ENCODE measurements around the gene NHSL2. TPM values are rescaled to one million over a fixed set of nuclear protein-coding genes. Genes with fewer than 3 reads are reported as not detected.
"Not testable (repeated sequence)": the region's sequence is repeated elsewhere in the genome, so short reads cannot be mapped to it uniquely, and the experiment has no call there.

NHSL2 gene
- total RNA-seq, 1 experiment from 2014 or later: not detected

DNA sequence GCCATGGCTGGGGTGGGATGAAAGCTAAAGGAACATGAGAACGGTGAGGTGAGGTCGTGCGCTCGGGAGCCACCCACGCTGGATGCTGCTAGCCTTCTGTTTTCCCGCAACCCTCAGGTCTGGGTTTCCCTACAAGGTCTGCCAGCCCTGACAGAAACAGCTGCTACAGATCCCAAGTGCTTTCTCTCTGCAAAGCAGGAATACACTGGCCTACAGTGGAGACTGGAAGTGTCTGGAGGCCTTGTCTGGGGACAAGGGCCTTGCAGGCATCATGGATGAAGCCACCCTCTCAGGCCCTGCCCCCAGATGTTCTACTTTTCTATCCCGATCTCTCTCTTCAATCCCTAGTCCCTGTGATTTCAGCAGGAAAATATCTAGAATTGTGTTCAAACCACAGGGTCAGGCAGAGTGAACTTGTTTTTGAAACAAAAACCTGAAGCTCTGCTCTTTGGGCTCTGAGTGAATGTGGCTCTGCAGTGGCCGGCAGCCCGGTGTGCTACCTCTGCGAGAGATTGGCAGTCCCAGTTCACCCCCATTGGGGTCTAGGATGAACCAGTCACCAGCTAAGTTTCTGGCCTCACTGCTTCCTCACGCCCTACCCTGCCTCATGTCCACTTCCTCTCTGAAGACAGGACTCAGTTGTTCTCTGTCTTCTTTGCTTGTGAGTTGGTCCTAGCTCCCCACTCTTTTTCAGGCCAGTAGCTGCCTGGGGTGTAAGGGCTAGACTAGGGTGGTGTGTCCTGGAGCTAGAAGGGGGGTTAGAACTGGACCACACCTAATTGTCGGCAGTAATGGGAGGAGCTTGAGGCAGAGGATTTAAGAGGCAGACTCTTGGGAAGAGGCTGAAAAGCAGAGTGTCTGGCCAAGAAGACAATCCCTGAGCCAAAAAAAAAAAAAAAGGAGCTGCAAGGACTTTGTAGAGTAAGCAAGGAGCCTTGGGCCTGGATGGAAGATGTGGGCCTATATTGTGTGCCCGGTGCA, 131.5 kb downstream of the NHSL2 start:
- no peak for DNase-seq (ENCODE audit: low spot score)

DNA sequence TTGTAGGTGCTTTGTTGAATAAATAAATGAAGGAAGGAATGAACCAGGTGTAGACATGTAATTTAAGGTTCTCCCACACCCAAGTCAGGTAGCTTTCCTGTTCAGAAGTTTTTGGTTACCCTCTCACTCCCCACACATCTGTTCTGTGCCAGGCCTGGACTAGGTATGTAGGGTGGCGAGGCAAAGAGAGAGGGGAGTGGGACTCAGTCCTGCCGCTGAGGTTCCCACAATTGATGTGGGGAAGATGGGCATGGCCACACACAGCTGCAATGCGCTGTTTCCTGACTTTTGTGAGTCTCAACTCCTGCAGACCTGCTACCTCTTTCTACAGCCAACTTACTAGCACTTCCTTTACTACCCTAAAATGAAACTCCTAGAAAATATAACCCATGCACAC, 132.2 kb downstream of the NHSL2 start:
- no peak for DNase-seq (ENCODE audit: low spot score)

DNA sequence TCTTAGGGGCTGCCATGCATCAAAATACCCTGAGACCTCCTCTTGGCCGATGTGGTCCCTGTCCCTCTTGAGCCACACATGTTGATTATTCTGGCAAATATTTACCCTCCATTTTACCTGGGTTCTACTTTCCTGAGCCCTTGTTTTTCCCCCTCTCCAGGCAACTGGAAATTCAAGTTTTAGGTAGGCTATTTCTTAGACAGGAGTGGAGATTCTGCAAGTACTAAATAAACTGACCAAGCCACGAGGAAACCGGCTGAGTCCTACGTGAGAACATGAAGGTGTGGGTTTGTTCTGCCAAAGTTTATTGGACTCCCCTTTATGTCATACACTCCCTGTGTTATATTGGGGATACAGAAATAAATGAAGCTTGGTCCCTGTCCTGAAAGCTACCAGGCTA, 133.0 kb downstream of the NHSL2 start:
- no peak for DNase-seq (ENCODE audit: low spot score)

DNA sequence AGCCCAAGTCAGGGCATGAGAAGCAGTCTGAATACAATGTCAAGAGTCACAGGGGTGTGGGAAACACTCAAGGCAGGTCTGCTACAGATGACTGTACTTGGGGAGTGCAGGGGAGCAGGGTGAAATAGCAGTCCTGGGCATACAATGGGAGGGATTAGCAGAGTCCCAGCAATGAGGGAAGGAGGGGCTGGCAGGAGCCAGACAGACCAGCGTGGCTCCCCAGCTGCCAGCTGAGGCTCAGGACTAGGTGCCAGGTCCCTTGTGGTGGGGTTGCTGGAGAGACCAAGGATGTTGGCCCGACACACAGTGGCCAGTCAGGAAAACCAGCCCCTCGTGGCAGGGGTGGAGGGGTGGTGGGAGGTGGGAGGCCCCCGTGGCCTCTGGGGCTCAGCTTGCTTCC, 134.5 kb downstream of the NHSL2 start:
- DNase-seq (ENCODE audit: low spot score): no peak

DNA sequence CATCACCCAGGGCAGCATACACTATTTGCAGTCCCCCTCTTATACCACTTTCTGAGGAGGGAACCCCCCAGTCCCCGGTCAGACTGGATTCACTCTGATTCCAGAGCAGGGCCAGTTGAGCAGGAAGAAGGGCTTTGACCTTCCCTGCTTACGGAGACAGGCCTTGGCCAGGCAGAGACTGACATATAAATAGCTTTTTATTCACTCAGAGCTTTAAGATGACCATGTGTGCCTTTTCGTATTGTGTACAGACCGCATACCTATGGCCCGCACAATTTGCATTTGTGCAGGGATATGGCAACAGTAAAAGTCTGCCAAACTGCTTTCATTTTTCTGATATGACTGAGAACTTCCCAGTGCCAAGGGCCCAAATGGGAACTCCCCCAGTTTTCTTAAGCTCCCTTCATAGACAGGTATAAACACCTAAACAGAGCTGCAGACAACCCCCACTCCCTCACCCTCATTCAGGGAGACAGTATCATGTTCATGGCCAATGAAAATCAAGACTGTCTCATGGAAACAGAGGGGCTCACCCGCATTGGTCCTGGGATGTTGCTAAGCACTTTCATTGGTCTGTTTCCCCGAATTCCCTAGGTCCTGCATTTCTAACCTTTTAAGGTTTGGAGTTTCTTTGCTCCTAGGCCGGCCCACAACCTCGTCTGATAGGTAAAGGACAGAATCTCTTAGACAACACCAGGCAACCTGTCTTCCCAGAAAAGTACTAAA, 135.1 kb downstream of the NHSL2 start:
- no peak for DNase-seq (ENCODE audit: low spot score)

DNA sequence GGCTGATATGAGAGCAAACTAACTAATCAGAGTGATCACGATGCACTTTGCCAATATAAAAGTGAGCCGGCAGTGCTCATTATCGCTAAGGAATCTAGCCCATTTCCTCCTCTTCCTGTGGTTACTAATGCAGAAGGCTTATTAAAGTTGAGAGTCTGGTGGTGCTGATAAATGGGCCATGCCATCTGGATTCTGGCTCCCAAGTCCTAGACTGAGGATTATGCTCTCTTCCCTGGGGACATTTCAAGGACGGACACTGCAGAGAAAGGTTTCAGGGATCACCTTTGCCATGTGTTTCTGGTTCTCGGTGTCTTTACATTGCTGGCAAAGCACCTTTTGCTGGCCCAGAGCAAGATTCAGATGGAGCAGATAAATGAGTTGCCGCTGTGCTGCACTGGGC, 135.8 kb downstream of the NHSL2 start:
- DNase-seq (ENCODE audit: low spot score): no peak

DNA sequence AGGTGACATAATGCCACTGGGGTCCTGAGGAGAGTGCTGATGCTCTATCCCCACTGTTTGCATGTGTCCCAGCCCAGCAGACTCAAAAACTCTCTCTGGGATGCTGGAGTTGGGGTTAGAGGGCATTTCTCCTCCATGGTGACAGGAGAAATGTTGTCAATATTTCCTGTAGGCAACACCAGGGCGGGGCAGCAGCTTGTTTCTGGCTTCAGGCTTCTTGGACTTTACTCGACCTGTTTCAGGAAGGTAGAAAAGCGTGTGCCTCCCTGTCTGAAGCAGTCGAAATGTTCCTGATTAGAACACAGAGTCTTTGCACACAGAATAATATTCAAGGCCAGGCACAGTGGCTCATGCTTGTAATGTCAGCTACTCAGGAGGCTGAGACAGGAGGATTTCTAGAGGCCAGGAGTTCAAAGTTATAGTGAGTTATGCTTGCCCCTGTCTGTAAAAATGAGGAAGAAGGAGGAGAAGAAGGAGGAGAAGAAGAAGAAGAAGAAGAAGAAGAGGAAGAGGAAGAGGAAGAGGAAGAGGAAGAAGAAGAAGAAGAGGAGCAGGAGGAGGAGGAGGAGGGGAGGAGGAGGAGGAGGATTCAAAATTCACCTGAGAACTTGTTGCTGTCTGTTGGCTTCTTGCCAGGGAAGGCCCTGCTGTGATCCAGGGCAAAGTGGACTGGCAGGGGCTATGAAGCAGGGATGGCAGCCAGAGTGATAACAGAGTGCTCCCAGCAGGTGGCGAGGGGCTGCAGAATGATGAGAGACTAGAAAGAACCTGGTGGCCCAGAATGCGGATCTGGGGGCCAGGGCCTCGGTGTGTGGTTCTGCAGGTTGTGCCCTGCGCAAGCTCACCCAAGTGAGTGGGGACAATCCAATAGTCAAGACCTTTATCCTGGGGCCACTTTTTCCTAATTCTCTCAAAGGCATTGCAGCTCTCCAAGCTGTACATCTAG, 138.1 kb downstream of the NHSL2 start:
- peak; percentile 58 for DNase-seq (ENCODE audit: low spot score)

DNA sequence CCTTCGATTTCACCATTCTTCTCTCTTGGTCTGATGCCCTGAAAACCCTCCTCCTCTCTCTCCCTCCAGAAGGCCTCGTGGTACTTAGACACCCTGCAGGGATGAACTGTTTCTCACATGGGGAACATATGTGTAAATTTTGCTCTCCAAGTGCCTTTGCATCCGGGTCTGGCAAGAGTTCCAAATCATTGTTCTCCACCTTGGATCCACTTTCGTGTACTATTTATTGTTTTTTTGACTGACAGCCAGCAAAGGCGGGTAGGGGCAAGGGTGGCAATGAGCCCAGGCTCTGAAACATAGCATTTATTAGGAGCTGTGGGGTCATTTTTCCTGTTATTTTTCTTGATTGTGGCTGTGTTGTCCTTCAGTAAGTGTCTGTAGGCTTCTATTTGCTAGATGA, 139.4 kb downstream of the NHSL2 start:
- DNase-seq (ENCODE audit: low spot score): no peak

DNA sequence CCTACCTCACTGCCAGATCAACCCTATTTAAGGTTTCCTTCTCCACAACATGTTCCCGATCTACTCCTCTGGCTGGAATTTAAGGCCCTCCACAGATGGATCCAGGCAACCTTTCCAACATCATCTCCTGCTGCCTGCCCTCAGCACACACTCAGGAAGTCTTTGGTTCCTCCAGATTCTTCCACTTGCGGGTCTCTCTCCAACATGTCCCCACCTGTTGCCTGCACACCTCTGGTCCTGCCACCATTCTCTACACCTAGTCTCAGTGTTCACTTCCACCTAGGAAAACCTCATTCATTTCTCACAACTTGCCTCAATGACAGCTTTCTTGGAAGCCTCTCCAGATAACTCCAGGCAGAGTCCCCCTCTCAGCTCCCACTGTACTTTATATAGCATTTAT, 140.9 kb downstream of the NHSL2 start:
- no peak for DNase-seq (ENCODE audit: low spot score)

DNA sequence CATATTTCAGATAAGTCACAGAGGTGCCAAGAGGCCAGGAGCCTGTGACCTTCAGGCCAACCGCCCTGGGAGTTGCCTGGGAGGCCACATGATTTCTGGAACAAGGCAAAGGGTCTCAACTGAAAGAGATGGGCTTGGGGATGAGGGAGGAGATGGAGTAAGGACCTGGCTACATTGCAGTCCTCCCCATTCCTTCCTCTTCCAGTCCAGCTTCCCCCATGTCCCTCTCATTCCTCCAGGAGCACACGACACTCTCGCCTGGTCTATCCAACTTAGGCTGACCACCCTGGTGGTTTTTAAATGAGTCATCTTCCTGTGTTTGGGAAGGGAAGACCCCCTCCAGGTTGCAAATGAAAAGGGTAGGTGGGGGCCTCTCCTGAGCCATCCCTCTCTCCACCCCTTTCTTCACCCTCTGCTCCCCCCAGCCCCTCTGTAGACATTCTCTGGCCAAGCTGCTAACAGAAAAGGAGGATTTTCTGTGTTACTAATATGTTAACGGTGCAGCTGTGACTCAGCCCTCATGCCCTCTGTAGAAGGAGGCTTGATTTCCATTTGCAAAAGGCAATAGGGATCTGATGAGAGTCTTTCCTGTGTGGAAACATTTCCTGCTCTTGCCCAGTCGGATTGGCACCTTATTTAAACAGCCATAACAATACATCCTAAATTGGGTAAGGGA, 141.9 kb downstream of the NHSL2 start:
- no peak for DNase-seq (ENCODE audit: low spot score)

DNA sequence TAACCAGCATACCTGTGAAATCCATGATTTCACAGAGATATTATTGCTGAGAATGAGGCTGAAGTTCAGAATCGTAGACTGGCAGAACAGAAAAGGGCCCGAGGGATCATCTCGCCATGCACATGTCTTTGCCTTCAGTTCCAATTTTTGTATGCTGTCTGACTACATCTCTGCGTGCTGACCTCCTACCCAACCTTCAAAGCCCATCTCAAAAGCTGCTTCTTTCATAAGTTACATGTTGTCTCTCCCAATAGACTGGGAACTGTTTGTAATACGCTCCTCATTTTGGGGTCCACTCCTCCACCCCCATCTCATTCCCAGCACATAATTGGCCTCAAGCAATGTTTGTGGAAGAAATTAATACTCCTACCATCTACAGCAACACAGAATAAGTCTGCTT, 142.9 kb downstream of the NHSL2 start:
- DNase-seq (ENCODE audit: low spot score): no peak

DNA sequence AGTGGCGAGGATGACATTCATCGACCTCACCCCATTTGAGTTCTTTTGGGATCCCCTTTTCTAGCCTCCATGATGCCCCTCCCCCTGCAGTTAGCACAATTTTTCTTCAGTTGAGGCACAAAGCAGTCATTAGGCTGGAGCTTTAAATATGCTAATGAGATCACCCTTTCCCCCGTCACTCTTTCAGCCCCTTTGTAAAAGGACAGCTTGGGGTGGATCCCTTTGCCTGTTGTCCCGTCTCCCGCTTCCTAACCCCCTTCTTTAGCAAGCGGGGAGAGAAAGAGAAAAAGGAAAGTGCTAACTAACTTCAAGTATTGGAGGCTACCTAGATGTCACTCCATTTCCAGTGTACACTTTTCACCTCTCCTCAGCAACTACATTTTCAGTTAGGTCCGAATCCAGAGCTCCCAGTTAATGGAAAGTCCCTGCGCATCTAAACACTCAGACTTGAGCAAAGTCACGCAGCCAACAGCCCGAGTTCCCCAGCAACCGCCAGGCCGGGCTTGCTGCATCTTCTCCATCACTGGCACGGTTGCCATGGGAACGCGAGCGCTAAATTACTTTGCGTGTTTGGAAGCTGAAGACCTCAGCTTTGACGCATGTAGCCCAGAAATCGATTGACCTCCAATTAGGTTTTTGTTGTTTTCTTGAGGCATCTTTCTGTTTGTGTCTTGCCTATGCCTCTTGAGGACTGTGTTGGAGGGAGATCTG, 144.3 kb downstream of the NHSL2 start:
- DNase-seq (ENCODE audit: low spot score): no peak

DNA sequence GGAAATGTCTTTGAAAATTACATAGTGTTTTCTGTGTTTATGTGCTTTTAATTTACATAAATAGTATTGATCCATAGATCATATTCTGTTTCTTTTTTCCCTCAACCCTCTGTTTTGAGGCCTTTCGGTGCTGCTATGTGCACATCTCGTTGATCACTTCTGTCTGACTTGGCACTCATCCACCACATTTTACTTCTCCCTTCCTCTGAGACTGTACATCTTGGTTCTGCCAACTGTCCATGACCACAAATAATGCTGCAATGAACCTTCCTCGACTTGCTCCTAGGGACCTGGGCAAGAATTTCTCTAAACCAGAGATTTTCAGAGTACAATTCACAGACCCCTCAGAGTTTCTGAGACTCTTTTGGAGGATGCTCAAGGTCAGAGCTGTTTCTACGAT, 146.7 kb downstream of the NHSL2 start:
- DNase-seq (ENCODE audit: low spot score): no peak

DNA sequence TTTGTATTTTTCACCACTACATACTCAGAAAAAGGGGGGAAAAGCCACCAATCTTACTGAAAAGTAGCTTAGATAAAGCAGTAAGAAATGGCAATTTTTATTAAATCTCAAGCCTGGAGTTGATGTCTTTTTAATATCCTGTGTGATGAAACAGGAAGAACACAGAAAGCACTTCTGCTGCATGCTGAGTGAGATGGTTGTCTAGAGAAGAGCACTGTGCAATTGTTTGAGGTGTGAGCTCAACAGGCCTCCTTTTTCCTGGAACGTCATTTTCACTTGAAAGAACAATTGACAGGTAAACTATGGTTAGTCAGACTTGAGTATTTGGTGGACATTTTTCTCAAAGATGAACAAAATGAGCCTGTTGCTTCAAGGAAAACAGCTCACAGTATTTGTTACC, 147.2 kb downstream of the NHSL2 start:
- DNase-seq (ENCODE audit: low spot score): no peak

DNA sequence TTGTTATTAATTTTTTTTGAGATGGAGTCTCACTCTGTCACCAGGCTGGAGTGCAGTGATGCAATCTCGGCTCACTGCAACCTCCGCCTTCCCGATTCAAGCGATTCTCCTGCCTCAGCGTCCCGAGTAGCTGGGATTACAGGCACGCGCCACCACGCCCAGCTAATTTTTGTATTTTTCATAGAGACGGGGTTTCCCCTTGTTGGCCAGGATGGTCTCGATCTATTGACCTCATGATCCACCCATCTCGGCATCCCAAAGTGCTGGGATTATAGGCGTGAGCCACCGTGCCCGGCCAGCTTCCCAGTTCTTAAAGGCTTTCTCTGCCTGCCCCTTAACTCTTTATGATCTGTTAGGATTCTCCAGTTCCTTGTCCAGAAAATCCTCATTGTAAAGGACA, 147.7 kb downstream of the NHSL2 start:
- DNase-seq (ENCODE audit: low spot score): not testable (repeated sequence)

DNA sequence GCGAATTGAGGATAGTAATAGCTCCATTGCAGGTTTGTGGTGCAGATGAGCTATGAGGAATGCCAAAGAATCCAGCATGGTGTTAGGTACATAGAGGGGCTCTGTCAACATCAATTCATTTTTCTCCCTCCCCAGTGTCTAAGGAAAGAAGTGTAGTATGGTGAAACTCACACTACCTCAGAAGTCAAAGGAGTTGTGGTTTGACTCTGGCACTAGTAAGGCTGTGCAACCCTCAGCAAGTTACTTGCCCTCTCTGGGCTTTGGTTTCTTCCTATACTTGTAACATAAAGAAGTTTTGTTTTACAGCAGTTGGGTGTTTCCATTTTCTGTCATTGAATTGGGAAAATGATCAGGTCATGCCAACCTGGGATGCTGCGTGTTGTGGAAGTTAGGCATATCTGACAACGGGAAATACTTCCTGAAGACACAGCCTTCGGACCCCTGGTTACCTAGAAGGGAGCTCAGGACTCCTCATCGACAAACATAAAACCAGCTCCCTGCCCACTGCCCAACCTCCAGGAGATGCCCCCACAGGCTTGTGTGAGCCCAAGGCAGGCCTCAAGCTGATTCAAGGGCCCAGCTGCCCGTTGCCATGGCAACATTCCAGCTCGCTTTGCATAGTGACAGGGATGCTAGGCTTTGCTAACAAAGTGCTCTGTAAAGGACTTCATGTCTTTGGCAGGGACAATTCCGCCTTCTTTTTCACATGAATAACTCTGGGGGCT, 149.7 kb downstream of the NHSL2 start:
- DNase-seq (ENCODE audit: low spot score): no peak

DNA sequence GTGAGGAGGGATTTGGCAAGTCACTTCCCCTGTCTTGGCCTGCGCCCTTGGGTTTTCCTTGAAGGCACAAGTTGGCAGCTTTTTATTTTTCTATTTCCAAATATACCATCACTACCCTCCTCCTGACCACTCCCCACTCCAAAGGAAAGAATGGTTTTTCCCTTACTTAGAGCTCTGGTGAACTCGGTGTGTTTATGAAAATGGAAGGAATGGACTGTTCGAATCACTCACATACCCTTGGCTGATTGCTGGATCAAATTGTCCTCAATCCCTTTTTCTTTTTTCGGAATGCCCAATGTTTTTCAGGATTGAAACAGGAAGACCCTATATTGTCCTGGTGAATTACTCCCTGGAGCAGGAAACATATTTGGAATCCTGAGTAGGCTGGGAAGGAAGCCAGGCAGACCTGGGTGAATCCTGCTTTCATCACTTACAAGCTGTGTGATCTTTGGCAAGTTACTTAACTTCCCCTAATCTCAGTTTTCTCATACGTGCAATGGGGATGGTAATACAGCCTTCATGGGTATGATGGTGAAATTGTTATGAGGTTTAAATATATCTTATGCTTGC, 150.4 kb downstream of the NHSL2 start:
- no peak for DNase-seq (ENCODE audit: low spot score)

DNA sequence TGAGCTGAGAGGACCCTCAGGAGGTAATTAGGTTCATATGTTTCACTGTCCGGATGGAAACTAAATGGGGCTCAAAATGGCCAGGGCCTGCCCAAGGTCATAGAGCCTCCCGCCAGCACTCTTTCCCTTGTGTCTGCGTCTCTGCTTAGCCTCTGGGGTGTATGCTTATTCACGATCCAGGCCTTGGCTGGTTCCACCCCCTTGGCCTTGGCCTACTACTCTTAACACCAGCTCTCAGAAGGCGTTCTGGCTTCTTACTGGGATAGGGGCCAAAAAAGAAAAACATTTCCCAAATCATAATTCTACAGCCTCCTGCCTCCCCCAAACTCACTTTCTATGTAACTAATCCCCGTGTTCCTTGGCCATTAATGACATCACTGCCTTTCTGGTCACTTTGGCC, 152.3 kb downstream of the NHSL2 start:
- no peak for DNase-seq (ENCODE audit: low spot score)

DNA sequence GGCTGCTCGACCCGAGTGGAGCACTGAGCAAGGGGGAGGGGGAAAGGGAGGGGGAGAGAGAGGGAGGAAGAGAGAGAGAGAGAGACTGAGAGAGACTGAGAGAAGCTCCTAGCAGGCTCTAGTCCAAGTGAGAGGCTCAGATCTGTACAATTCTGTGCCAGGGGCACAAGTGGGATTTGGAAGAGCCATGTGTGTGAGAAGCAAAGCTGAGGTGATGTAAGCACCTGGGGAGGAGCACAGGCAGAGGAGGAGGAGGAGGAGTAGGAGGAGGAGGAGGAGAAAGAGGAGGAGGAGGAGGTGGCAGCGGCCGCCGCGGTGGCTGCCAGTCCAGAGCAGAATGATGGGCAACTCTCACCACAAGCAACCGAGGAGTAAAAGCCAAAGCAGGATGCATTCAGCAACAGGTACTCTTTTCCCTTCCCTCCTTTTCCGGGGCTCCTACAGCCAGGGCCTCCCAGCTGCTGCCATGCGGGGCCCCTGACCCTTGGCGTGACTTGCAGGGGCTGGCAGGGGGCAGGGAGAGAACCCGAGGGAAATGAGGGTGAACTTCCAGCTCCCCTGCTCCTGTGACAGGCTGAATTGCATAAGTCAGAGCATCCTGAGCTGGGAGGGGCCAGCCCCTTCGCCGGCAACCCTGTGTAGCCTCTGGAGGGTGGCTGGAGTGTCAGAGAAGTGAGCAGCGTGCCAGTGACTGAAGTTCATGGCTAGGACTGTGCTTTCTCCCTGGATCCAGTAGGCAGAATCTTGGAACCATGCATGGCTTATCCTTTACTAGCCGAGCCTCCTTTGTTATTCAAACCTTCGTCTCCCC, 158.9 kb downstream of the NHSL2 start:
- DNase-seq (ENCODE audit: low spot score): no peak
